Measurements from ENCODE around the gene DYSF. TPM values are rescaled to one million over a fixed set of nuclear protein-coding genes. Genes with fewer than 3 reads are reported as not detected.

Gene DYSF
- polyA plus RNA-seq, 1 donor from 2014 or later = 0.04 TPM

GRCh38 chr2:71603851-71604725, 150.7 kb downstream of the DYSF start:
- no peaks in the 10 kb centered on the region for H3K79me2 ChIP-seq (replicated peaks; ENCODE audit: insufficient read depth, low read length)
- no peak overlapping the region for H3K4me2 ChIP-seq (ENCODE audit: low read length)
- H3K9ac ChIP-seq (ENCODE audit: low read length) = no peak overlapping the region
- no peak overlapping the region for H2AFZ ChIP-seq (ENCODE audit: low read depth, low read length)
- no peaks in the 10 kb centered on the region for H3K27me3 ChIP-seq (ENCODE audit: insufficient read depth, low read depth, low read length)
- no peaks in the 10 kb centered on the region for H3K9me3 ChIP-seq (ENCODE audit: low read length)
- H3F3A ChIP-seq (ENCODE audit: insufficient read depth, low read length, poor library complexity, severe bottlenecking) = no peaks in the 10 kb centered on the region
- H3K36me3 ChIP-seq (ENCODE audit: insufficient read depth, low read length) = no peaks in the 10 kb centered on the region
- no peaks in the 10 kb centered on the region for H4K20me1 ChIP-seq (ENCODE audit: insufficient read depth)
- TF ChIP-seq REST (IDR thresholded peaks at IDR 0.05; ENCODE audit: borderline replicate concordance) = no peak
- TF ChIP-seq CTCF (IDR thresholded peaks at IDR 0.05; ENCODE audit: poor library complexity, severe bottlenecking) = no peak
- TF ChIP-seq RAD21 (conservative IDR thresholded peaks at IDR 0.05) = no peak
- no peak for TF ChIP-seq EZH2 (IDR thresholded peaks at IDR 0.05; ENCODE audit: borderline replicate concordance, insufficient read depth, low read length, poor library complexity, severe bottlenecking)
- TF ChIP-seq POLR2AphosphoS5 (IDR thresholded peaks at IDR 0.05) = no peak
- TF ChIP-seq SMC3 (conservative IDR thresholded peaks at IDR 0.05; ENCODE audit: poor library complexity) = no peak
- TF ChIP-seq MXI1 (conservative IDR thresholded peaks at IDR 0.05; ENCODE audit: poor library complexity, severe bottlenecking) = no peak
- no peak for TF ChIP-seq TAF1 (IDR thresholded peaks at IDR 0.05; ENCODE audit: low read depth)
- no peak for TF ChIP-seq EP300 (conservative IDR thresholded peaks at IDR 0.05; ENCODE audit: poor library complexity, severe bottlenecking)
- H3K27ac ChIP-seq (ENCODE audit: low read length) = no peak overlapping the region
- no peak overlapping the region for H3K4me3 ChIP-seq (ENCODE audit: low read length)
- H3K9me2 ChIP-seq (ENCODE audit: insufficient read depth, low read length) = no peaks in the 10 kb centered on the region

- H3K9ac ChIP-seq (ENCODE audit: low read length) = no peak overlapping the region
- H3K4me2 ChIP-seq (ENCODE audit: low read length) = no peak overlapping the region
- no peaks in the 10 kb centered on the region for H3K79me2 ChIP-seq (replicated peaks; ENCODE audit: insufficient read depth, low read length)
- H3K27me3 ChIP-seq (ENCODE audit: insufficient read depth, low read depth, low read length) = no peaks in the 10 kb centered on the region
- H3K4me3 ChIP-seq (ENCODE audit: low read length) = no peak overlapping the region
- H3K9me2 ChIP-seq (ENCODE audit: insufficient read depth, low read length) = no peaks in the 10 kb centered on the region
- TF ChIP-seq TAF1 (IDR thresholded peaks at IDR 0.05; ENCODE audit: low read depth) (no peak), RAD21 (conservative IDR thresholded peaks at IDR 0.05) (no peak), REST (IDR thresholded peaks at IDR 0.05; ENCODE audit: borderline replicate concordance) (no peak), CTCF (IDR thresholded peaks at IDR 0.05; ENCODE audit: poor library complexity, severe bottlenecking) (no peak), MXI1 (conservative IDR thresholded peaks at IDR 0.05; ENCODE audit: poor library complexity, severe bottlenecking) (no peak), POLR2AphosphoS5 (IDR thresholded peaks at IDR 0.05) (no peak), SMC3 (conservative IDR thresholded peaks at IDR 0.05; ENCODE audit: poor library complexity) (no peak), EZH2 (IDR thresholded peaks at IDR 0.05; ENCODE audit: borderline replicate concordance, insufficient read depth, low read length, poor library complexity, severe bottlenecking) (no peak), EP300 (conservative IDR thresholded peaks at IDR 0.05; ENCODE audit: poor library complexity, severe bottlenecking) (no peak)
- H3K36me3 ChIP-seq (ENCODE audit: insufficient read depth, low read length) = no peaks in the 10 kb centered on the region
- H4K20me1 ChIP-seq (ENCODE audit: insufficient read depth) = no peaks in the 10 kb centered on the region
- no peaks in the 10 kb centered on the region for H3K9me3 ChIP-seq (ENCODE audit: low read length)
- H3F3A ChIP-seq (ENCODE audit: insufficient read depth, low read length, poor library complexity, severe bottlenecking) = no peaks in the 10 kb centered on the region
- no peak overlapping the region for H2AFZ ChIP-seq (ENCODE audit: low read depth, low read length)
- H3K27ac ChIP-seq (ENCODE audit: low read length) = no peak overlapping the region
Observed at GRCh38 chr2:71604726-71605120, 151.4 kb downstream of the DYSF start.

Measured in neural cell (in vitro differentiated cells).